HepG2 (cell line): ENCODE data around the gene SORBS2. TPM values are rescaled to one million over a fixed set of nuclear protein-coding genes. Genes with fewer than 3 reads are reported as not detected.

Source experiments
- ELF1 ChIP-seq: sonication (generic); formaldehyde crosslinking; IDR thresholded peaks from 2 replicates; pipeline ENCODE4 v1.4.0; 2020; ENCODE audit warnings: missing genetic modification reagents
- MTF2 ChIP-seq: sonication (generic); formaldehyde crosslinking; IDR thresholded peaks from 2 replicates; pipeline ENCODE4 v1.5.0; 2020; ENCODE audit warnings: missing genetic modification reagents, borderline replicate concordance
- NFIC ChIP-seq: IDR thresholded peaks from 2 replicates; pipeline ENCODE4 v1.6.1; 2012; ENCODE audit warnings: mild to moderate bottlenecking, low read length, inconsistent platforms
- RBAK ChIP-seq: sonication (generic); formaldehyde crosslinking; IDR thresholded peaks from 2 replicates; pipeline ENCODE4 v1.5.1; 2020; ENCODE audit warnings: mild to moderate bottlenecking, missing genetic modification reagents
- SNAPC2 ChIP-seq: sonication (generic); formaldehyde crosslinking; IDR thresholded peaks from 2 replicates; pipeline ENCODE4 v1.8.1; 2022; ENCODE audit warnings: mild to moderate bottlenecking, missing genetic modification reagents
- SOX13 ChIP-seq, 3 experiments: fragments of 450-650 bp in 1 of 3; sonication (generic) in 1 of 3; formaldehyde crosslinking in 1 of 3; IDR thresholded peaks in 2 of 3; conservative IDR thresholded peaks in 1 of 3; 2 replicates each; pipeline versions ENCODE4 v1.5.0 to v1.6.1; 2016 to 2020; ENCODE audit warnings: antibody characterized with exemption in 1 of 3, mild to moderate bottlenecking in 1 of 3, missing compliant biosample characterization in 1 of 3, missing genetic modification reagents in 1 of 3, moderate library complexity in 1 of 3
- TAF15 ChIP-seq: fragments of 200-400 bp; formaldehyde crosslinking; IDR thresholded peaks from one replicate; pipeline ENCODE4 v1.6.1; 2018; ENCODE audit warnings: mild to moderate bottlenecking, low read depth, low read length; ENCODE audit not compliant: poor library complexity, severe bottlenecking
- TCF7 ChIP-seq: sonication (generic); IDR thresholded peaks from 2 replicates; pipeline ENCODE4 v1.6.1; 2016; ENCODE audit warnings: antibody characterized with exemption, low read depth
- ZBTB37 ChIP-seq: sonication (generic); formaldehyde crosslinking; IDR thresholded peaks from 2 replicates; pipeline ENCODE4 v1.4.0; 2020; ENCODE audit warnings: mild to moderate bottlenecking, missing genetic modification reagents
- ZFP41 ChIP-seq: sonication (generic); formaldehyde crosslinking; IDR thresholded peaks from 2 replicates; pipeline ENCODE4 v1.4.0; 2020; ENCODE audit warnings: mild to moderate bottlenecking, missing genetic modification reagents, borderline replicate concordance
- ZNF468 ChIP-seq: sonication (generic); formaldehyde crosslinking; IDR thresholded peaks from 2 replicates; pipeline ENCODE4 v1.8.0; 2022; ENCODE audit warnings: mild to moderate bottlenecking, moderate library complexity, missing genetic modification reagents
- ZNF558 ChIP-seq: sonication (generic); formaldehyde crosslinking; IDR thresholded peaks from 2 replicates; pipeline ENCODE4 v1.9.0; 2022; ENCODE audit warnings: mild to moderate bottlenecking, missing genetic modification reagents, borderline replicate concordance
- ZNF562 ChIP-seq: sonication (generic); formaldehyde crosslinking; IDR thresholded peaks from 2 replicates; pipeline ENCODE4 v1.8.0; 2022; ENCODE audit warnings: missing genetic modification reagents, borderline replicate concordance
- ZNF878 ChIP-seq: sonication (generic); formaldehyde crosslinking; IDR thresholded peaks from 2 replicates; pipeline ENCODE4 v1.8.1; 2023; ENCODE audit warnings: mild to moderate bottlenecking, missing genetic modification reagents, moderate library complexity
- polyA plus RNA-seq, 8 experiments: library from polyadenylated mRNA; depleted of rRNA in 3 of 8; stranded (reverse) in 7 of 8; unstranded in 1 of 8; fragments of >200 nt; fragmentation: Illumina TruSeq in 4 of 8; extraction: Trizol in 4 of 8; gene quantifications; 2 replicates each; pipeline versions ENCODE4 v1.2.1 to v1.2.3, GENCODE V29; 2011 to 2016; ENCODE audit warnings: low read depth in 4 of 8, missing spikeins in 1 of 8, mixed read lengths in 1 of 8; ENCODE audit not compliant: insufficient read depth in 1 of 8
- total RNA-seq, 5 experiments: library from RNA; depleted of rRNA; stranded (reverse); fragments of >200 nt; fragmentation: Illumina TruSeq; extraction: Trizol; gene quantifications; 2 replicates each; pipeline ENCODE4 v1.2.3, GENCODE V29; 2016; ENCODE audit warnings: low read depth in 1 of 5
- TF ChIP-seq, protein P1 (sequence below), 2 experiments: sonication (generic) in 1 of 2; formaldehyde crosslinking in 1 of 2; IDR thresholded peaks; 2 replicates each; pipeline versions ENCODE4 v1.4.0 to v1.6.1; 2016 to 2020; ENCODE audit warnings: borderline replicate concordance in 1 of 2, low read depth in 1 of 2, mild to moderate bottlenecking in 1 of 2, missing genetic modification reagents in 1 of 2
- TF ChIP-seq, protein P2 (sequence below): sonication (generic); formaldehyde crosslinking; IDR thresholded peaks from 2 replicates; pipeline ENCODE4 v1.4.0; 2020; ENCODE audit warnings: missing genetic modification reagents
- TF ChIP-seq, protein P3 (sequence below): sonication (generic); formaldehyde crosslinking; conservative IDR thresholded peaks from 2 replicates; pipeline ENCODE4 v1.4.0; 2020; ENCODE audit warnings: missing genetic modification reagents

SORBS2 gene
- total and polyA plus RNA-seq, 2 of the 13 experiments (the other 11 are each of a cell fraction or from before 2014, with no cell fraction given) = 25.0 to 80.5 TPM

DNA sequence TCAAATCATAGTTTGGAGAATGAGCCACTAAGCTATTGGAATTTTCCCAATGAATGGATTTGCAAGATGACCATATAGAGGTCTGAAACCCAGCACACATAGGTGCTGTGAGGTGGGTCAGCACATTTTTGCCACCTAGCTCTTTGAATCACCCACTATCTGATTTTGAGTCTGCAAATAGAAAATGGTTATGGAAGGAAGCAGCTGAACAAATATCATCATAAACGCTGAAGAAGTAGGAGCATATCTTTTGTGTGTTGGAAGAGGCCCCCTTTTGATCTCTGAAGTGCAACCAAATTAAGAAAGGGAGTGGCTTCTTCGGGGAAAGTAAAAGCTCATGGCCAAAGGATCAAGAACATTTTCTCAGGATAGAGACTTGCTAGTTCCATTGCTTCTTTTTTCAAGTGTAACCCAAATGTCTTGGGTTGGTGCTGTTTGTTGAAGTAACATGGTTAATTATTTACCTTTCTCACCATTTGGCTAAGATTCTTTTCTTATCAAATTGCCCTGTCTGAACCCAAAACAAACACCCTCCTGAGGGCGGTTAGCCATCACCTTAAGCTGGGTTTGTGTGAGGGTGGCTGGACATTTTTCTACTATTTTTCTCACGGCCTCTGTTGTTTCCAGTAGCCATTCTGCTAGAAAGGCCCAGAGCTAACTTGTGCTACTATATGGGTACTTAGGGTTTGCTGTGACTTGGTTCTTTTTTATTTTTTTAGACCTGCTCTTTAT is 18.4 kb upstream of the SORBS2 start (continued):
- TF ChIP-seq, protein P1, sequence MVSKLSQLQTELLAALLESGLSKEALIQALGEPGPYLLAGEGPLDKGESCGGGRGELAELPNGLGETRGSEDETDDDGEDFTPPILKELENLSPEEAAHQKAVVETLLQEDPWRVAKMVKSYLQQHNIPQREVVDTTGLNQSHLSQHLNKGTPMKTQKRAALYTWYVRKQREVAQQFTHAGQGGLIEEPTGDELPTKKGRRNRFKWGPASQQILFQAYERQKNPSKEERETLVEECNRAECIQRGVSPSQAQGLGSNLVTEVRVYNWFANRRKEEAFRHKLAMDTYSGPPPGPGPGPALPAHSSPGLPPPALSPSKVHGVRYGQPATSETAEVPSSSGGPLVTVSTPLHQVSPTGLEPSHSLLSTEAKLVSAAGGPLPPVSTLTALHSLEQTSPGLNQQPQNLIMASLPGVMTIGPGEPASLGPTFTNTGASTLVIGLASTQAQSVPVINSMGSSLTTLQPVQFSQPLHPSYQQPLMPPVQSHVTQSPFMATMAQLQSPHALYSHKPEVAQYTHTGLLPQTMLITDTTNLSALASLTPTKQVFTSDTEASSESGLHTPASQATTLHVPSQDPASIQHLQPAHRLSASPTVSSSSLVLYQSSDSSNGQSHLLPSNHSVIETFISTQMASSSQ (IDR thresholded peaks at IDR 0.05; ENCODE audit: low read depth) = peak; percentile 56; the same call in 1 of the 2 replicates
- TF ChIP-seq, protein P1 (CRISPR knock-in tag; IDR thresholded peaks at IDR 0.05; ENCODE audit: borderline replicate concordance) = peak; percentile 59; the same call in 1 of the 2 replicates
- TF ChIP-seq SOX13 (IDR thresholded peaks at IDR 0.05) (no peak), SOX13 (CRISPR knock-in tag; conservative IDR thresholded peaks at IDR 0.05 in 1 of 2, IDR thresholded peaks at IDR 0.05 in 1 of 2) (peak in 1 of 2 experiments; percentile 31; a peak in 2 of 4 replicates), NFIC (no peak), TAF15 (no peak), ZNF468 (CRISPR knock-in tag) (no peak), ELF1 (CRISPR knock-in tag) (no peak), RBAK (CRISPR knock-in tag) (no peak), ZNF878 (CRISPR knock-in tag) (no peak), TCF7 (0 out of 2 replicates have a peak, but pooled peaks have one; percentile 13), ZNF562 (CRISPR knock-in tag) (no peak), MTF2 (CRISPR knock-in tag) (no peak), ZNF558 (CRISPR knock-in tag) (no peak), SNAPC2 (CRISPR knock-in tag) (no peak), ZBTB37 (CRISPR knock-in tag) (0 out of 2 replicates have a peak, but pooled peaks have one; percentile 33), ZFP41 (CRISPR knock-in tag) (no peak)
- TF ChIP-seq, protein P2, sequence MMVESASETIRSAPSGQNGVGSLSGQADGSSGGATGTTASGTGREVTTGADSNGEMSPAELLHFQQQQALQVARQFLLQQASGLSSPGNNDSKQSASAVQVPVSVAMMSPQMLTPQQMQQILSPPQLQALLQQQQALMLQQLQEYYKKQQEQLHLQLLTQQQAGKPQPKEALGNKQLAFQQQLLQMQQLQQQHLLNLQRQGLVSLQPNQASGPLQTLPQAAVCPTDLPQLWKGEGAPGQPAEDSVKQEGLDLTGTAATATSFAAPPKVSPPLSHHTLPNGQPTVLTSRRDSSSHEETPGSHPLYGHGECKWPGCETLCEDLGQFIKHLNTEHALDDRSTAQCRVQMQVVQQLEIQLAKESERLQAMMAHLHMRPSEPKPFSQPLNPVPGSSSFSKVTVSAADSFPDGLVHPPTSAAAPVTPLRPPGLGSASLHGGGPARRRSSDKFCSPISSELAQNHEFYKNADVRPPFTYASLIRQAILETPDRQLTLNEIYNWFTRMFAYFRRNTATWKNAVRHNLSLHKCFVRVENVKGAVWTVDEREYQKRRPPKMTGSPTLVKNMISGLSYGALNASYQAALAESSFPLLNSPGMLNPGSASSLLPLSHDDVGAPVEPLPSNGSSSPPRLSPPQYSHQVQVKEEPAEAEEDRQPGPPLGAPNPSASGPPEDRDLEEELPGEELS (CRISPR knock-in tag) = 0 out of 2 replicates have a peak, but pooled peaks have one; percentile 20
- TF ChIP-seq, protein P3, sequence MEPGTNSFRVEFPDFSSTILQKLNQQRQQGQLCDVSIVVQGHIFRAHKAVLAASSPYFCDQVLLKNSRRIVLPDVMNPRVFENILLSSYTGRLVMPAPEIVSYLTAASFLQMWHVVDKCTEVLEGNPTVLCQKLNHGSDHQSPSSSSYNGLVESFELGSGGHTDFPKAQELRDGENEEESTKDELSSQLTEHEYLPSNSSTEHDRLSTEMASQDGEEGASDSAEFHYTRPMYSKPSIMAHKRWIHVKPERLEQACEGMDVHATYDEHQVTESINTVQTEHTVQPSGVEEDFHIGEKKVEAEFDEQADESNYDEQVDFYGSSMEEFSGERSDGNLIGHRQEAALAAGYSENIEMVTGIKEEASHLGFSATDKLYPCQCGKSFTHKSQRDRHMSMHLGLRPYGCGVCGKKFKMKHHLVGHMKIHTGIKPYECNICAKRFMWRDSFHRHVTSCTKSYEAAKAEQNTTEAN (CRISPR knock-in tag) = no peak
